ENCODE results near the gene KIF21B.
A peak's percentile ranks its signal among the peaks of the same experiment; 100 is the strongest.

KIF21B gene

GRCh38 chr1:200992382-200993048 is 31.0 kb downstream of the KIF21B start:
- no peak for DNase-seq (ENCODE audit: low spot score)

GRCh38 chr1:200991097-200991614 is 32.4 kb downstream of the KIF21B start:
- DNase-seq (ENCODE audit: low spot score): no peak

GRCh38 chr1:200990114-200990513 is 33.4 kb downstream of the KIF21B start:
- DNase-seq (ENCODE audit: low spot score): no peak

- DNase-seq (ENCODE audit: low spot score): no peak
Measured at GRCh38 chr1:200989337-200989736, 34.2 kb downstream of the KIF21B start.

GRCh38 chr1:200988693-200989092 is 34.8 kb downstream of the KIF21B start:
- DNase-seq (ENCODE audit: low spot score): no peak

GRCh38 chr1:200985481-200985880 is 38.0 kb downstream of the KIF21B start:
- no peak for DNase-seq (ENCODE audit: low spot score)

- DNase-seq (ENCODE audit: low spot score): no peak
Measured at GRCh38 chr1:200983035-200983561, 40.4 kb downstream of the KIF21B start.

GRCh38 chr1:200982071-200982945 is 41.2 kb downstream of the KIF21B start:
- no peak for DNase-seq (ENCODE audit: low spot score)

GRCh38 chr1:200981278-200981677 is 42.2 kb downstream of the KIF21B start:
- DNase-seq (ENCODE audit: low spot score): no peak

- DNase-seq (ENCODE audit: low spot score): no peak
Measured at GRCh38 chr1:200980873-200981272, 42.6 kb downstream of the KIF21B start.

GRCh38 chr1:200980452-200980772 is 43.1 kb downstream of the KIF21B start:
- DNase-seq (ENCODE audit: low spot score): no peak

- DNase-seq (ENCODE audit: low spot score): peak; percentile 49
Measured at GRCh38 chr1:200979574-200980451, 43.7 kb downstream of the KIF21B start.

GRCh38 chr1:200977071-200977754 is 46.3 kb downstream of the KIF21B start:
- no peak for DNase-seq (ENCODE audit: low spot score)

GRCh38 chr1:200976634-200977033 is 46.9 kb downstream of the KIF21B start:
- no peak for DNase-seq (ENCODE audit: low spot score)

GRCh38 chr1:200975458-200975857 is 48.1 kb downstream of the KIF21B start:
- DNase-seq (ENCODE audit: low spot score): no peak

GRCh38 chr1:200974711-200975110 is 48.8 kb downstream of the KIF21B start:
- DNase-seq (ENCODE audit: low spot score): no peak

GRCh38 chr1:200973937-200974657 is 49.4 kb downstream of the KIF21B start:
- DNase-seq (ENCODE audit: low spot score): no peak

- DNase-seq (ENCODE audit: low spot score): no peak
Measured at GRCh38 chr1:200972985-200973742, 50.4 kb downstream of the KIF21B start.

- DNase-seq (ENCODE audit: low spot score): peak; percentile 31
Measured at GRCh38 chr1:200971955-200972711, 51.4 kb downstream of the KIF21B start.
